ENCODE results near the gene OR10AD1.

DNA sequence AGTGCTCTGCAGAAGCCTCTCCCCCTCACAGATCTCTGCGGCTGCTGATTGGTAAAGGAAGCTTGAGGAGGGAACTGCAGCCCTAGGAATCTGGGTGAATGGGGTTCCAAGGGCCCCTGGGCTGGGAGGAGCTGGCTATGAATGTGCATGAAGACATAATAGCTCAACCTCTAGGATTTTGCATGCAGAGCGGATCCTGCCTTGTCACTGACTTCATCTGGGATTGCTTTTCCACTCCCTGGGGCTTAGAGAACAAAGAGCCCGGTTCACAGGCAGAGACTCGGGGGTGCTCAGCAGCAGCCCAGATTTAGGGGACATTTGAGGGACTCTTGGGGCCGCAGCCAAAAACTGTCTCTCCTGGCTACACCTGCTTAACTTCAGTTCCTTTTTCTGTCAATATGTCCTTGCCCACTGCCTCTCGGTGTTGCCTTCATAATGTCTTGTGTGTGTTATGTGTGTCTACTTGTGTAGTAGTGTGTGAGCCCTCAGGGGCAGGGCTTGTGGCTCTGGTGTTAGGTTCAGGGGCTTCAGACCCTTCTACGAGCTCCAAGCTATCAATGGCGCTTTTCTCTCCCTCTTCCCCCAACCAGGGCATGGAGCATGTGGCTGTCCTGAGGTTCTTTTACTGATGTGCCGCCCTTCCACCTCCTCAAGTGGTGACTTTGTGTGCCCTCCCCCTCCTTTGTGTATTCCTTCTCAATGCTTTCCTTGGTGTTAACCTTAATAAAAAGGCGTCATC, 17.7 kb downstream of the OR10AD1 start:
- TF ChIP-seq, protein P1, sequence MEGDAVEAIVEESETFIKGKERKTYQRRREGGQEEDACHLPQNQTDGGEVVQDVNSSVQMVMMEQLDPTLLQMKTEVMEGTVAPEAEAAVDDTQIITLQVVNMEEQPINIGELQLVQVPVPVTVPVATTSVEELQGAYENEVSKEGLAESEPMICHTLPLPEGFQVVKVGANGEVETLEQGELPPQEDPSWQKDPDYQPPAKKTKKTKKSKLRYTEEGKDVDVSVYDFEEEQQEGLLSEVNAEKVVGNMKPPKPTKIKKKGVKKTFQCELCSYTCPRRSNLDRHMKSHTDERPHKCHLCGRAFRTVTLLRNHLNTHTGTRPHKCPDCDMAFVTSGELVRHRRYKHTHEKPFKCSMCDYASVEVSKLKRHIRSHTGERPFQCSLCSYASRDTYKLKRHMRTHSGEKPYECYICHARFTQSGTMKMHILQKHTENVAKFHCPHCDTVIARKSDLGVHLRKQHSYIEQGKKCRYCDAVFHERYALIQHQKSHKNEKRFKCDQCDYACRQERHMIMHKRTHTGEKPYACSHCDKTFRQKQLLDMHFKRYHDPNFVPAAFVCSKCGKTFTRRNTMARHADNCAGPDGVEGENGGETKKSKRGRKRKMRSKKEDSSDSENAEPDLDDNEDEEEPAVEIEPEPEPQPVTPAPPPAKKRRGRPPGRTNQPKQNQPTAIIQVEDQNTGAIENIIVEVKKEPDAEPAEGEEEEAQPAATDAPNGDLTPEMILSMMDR (IDR thresholded peaks at IDR 0.05; ENCODE audit: low read depth, low read length, poor library complexity, severe bottlenecking): no peak
- no peak for TF ChIP-seq EZH2phosphoT487 (IDR thresholded peaks at IDR 0.05; ENCODE audit: borderline replicate concordance, low read length)
